SK-N-DZ (cell line): ENCODE results near the gene PDGFRB.
"Not testable (repeated sequence)": the region's sequence is repeated elsewhere in the genome, so short reads cannot be mapped to it uniquely, and the experiment has no call there.

Experiments used
- DNase-seq: peaks from one replicate; pipeline ENCODE4 v3.0.0-alpha.2; 2015; ENCODE audit warnings: low spot score

Gene PDGFRB

GRCh38 chr5:150084754-150085153 is 70.9 kb downstream of the PDGFRB start:
- not testable (repeated sequence) for DNase-seq

- DNase-seq: no peak
Observed at GRCh38 chr5:150082889-150083288, 72.8 kb downstream of the PDGFRB start.

- DNase-seq: no peak
Observed at GRCh38 chr5:150082374-150082773, 73.3 kb downstream of the PDGFRB start.

- no peak for DNase-seq
Observed at GRCh38 chr5:150081541-150082283, 73.9 kb downstream of the PDGFRB start.

GRCh38 chr5:150080696-150081435 is 74.8 kb downstream of the PDGFRB start:
- no peak for DNase-seq

- no peak for DNase-seq
Observed at GRCh38 chr5:150079909-150080461, 75.7 kb downstream of the PDGFRB start.

GRCh38 chr5:150078802-150079689 is 76.6 kb downstream of the PDGFRB start:
- DNase-seq: no peak

- no peak for DNase-seq
Observed at GRCh38 chr5:150077996-150078801, 77.4 kb downstream of the PDGFRB start.

- DNase-seq: no peak
Observed at GRCh38 chr5:150077060-150077459, 78.6 kb downstream of the PDGFRB start.

- DNase-seq: peak; percentile 18
Observed at GRCh38 chr5:150075806-150076205, 79.8 kb downstream of the PDGFRB start.

- DNase-seq: no peak
Observed at GRCh38 chr5:150075233-150075632, 80.4 kb downstream of the PDGFRB start.

GRCh38 chr5:150073677-150074076 is 82.0 kb downstream of the PDGFRB start:
- DNase-seq: no peak

- DNase-seq: no peak
Observed at GRCh38 chr5:150073086-150073625, 82.5 kb downstream of the PDGFRB start.

- DNase-seq: no peak
Observed at GRCh38 chr5:150070821-150071220, 84.8 kb downstream of the PDGFRB start.

- DNase-seq: no peak
Observed at GRCh38 chr5:150069672-150070627, 85.7 kb downstream of the PDGFRB start.

- DNase-seq: no peak
Observed at GRCh38 chr5:150068961-150069645, 86.5 kb downstream of the PDGFRB start.

- no peak for DNase-seq
Observed at GRCh38 chr5:150068472-150068871, 87.2 kb downstream of the PDGFRB start.

GRCh38 chr5:150068071-150068470 is 87.6 kb downstream of the PDGFRB start:
- DNase-seq: no peak
